Activated T-helper 1 cell treated with anti-CD3 and anti-CD28 coated beads, Interleukin-12 subunit alpha, Interleukin-12 subunit beta, Interleukin-2, Interleukin-4 antibody, amounts not matched to agents 30 ng/mL and 10 ng/mL and 1 ng/mL, durations not matched to agents 14 hours and 24 hours and 36 hours (primary cell): ENCODE results near the gene PLTP. TPM values are rescaled to one million over a fixed set of nuclear protein-coding genes. Genes with fewer than 3 reads are reported as not detected.
"Not testable (repeated sequence)": the region's sequence is repeated elsewhere in the genome, so short reads cannot be mapped to it uniquely, and the experiment has no call there.

ENCODE experiments used
- DNase-seq: peaks from one replicate; pipeline ENCODE4 v3.0.0; 2021; ENCODE audit warnings: low spot score
- H3K27ac Mint-ChIP-seq: one replicate; pipeline ENCODE4 v1.8.0; 2021; ENCODE audit warnings: mild to moderate bottlenecking, mixed read lengths
- H3K27me3 Mint-ChIP-seq: one replicate; pipeline ENCODE4 v1.8.0; 2022; ENCODE audit warnings: mild to moderate bottlenecking, moderate library complexity, mixed read lengths; ENCODE audit not compliant: insufficient read depth
- H3K36me3 Mint-ChIP-seq: one replicate; pipeline ENCODE4 v1.8.0; 2021; ENCODE audit warnings: low read depth, mixed read lengths
- H3K4me1 Mint-ChIP-seq: one replicate; pipeline ENCODE4 v1.8.0; 2021; ENCODE audit warnings: low read depth, mixed read lengths
- H3K4me3 Mint-ChIP-seq: one replicate; pipeline ENCODE4 v1.8.0; 2021; ENCODE audit warnings: mild to moderate bottlenecking, moderate library complexity, mixed read lengths
- H3K9me3 Mint-ChIP-seq: one replicate; pipeline ENCODE4 v1.8.0; 2021; ENCODE audit warnings: mixed read lengths
- intact Hi-C: fragments of 100-400 bp; cut with micrococcal nuclease; formaldehyde crosslinking; loops from one replicate; pipeline ENCODE4 v1.15.1; 2024
- total RNA-seq: library from RNA; stranded (reverse); gene quantifications from 2 replicates; pipeline ENCODE4 v1.2.3, GENCODE V29; 2022

The PLTP gene, protein sequence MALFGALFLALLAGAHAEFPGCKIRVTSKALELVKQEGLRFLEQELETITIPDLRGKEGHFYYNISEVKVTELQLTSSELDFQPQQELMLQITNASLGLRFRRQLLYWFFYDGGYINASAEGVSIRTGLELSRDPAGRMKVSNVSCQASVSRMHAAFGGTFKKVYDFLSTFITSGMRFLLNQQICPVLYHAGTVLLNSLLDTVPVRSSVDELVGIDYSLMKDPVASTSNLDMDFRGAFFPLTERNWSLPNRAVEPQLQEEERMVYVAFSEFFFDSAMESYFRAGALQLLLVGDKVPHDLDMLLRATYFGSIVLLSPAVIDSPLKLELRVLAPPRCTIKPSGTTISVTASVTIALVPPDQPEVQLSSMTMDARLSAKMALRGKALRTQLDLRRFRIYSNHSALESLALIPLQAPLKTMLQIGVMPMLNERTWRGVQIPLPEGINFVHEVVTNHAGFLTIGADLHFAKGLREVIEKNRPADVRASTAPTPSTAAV
- 1.5 and 1.9 TPM in 2 replicates for total RNA-seq

DNA sequence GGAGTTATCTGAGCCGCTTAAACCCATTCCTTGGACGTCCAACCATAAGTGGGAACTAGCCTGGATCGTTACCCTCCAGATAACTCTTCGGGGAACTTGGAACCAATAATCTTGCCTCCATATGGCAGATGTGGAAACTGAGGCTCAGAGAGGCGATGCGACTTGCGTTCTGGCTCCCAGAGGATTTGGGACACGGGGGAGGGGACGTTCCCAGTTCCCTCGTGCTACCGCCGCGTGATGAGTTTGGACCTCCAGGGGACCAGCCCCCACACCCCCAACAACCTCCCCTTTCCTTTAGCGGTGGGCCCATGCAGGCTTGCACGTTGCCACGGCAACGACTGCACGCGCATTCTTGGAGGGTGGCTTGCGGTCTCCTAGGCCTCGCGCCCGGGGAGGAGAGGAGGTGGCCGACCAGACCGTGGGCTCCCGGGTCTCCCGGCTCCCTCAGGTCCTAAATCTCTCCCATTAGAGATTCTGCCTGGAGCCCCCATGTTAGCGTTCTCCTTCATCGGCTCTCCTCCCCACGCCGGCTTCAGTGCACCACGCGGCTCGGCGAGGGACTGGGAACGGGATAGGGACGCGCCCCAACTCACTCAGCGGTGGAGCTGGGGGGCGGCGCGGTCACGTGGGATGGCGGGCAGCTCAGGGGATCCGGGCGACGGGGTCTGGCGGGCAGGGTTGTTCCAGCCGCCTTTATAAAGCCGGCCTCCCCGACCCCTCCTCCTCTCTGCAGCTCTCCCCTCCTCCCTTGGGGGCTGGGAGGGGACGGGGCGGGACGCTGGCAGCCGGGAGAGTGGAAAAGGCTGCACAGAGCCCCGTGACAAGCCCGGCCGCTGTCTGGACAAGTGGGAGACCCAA lies at the start of gene PLTP:
Gene PLTP, minus strand, starts transcription at position 670 of the 858 bp plus-strand sequence. CDS start 703 bp downstream, outside the sequence.
- peaks cover 18% of the 10 kb centered on the region for H3K27me3 Mint-ChIP-seq
- H3K36me3 Mint-ChIP-seq: no peaks in the 10 kb centered on the region
- intact Hi-C loops: loop anchor here (1.0 kb wide), 3 partner anchors 24 to 30 kb away; partner anchors contain the start of gene ZSWIM1
- H3K4me3 Mint-ChIP-seq: peak within 1 kb of the TSS; percentile 47
- DNase-seq: peak; percentile 14
- peak within 1 kb of the TSS; percentile 33 for H3K27ac Mint-ChIP-seq
- no peaks in the 10 kb centered on the region for H3K9me3 Mint-ChIP-seq
- H3K4me1 Mint-ChIP-seq: peaks cover 14% of the 10 kb centered on the region

GRCh38 chr20:45959956-45960630 lies 48.1 kb upstream of the PLTP start:
- H3K36me3 Mint-ChIP-seq: peaks cover 37% of the 10 kb centered on the region
- DNase-seq: no peak
- H3K27ac Mint-ChIP-seq: no peak overlapping the region
- H3K27me3 Mint-ChIP-seq: no peaks in the 10 kb centered on the region
- no peaks in the 10 kb centered on the region for H3K9me3 Mint-ChIP-seq
- no peak overlapping the region for H3K4me3 Mint-ChIP-seq
- no peaks in the 10 kb centered on the region for H3K4me1 Mint-ChIP-seq
- intact Hi-C loops: no loop called here

- no peak overlapping the region for H3K4me3 Mint-ChIP-seq
- intact Hi-C loops: no loop called here
- no peaks in the 10 kb centered on the region for H3K9me3 Mint-ChIP-seq
- no peaks in the 10 kb centered on the region for H3K27me3 Mint-ChIP-seq
- no peak for DNase-seq
- peaks cover 33% of the 10 kb centered on the region for H3K36me3 Mint-ChIP-seq
- no peaks in the 10 kb centered on the region for H3K4me1 Mint-ChIP-seq
- no peak overlapping the region for H3K27ac Mint-ChIP-seq
Observed at GRCh38 chr20:45959126-45959525, 47.2 kb upstream of the PLTP start.

- H3K4me3 Mint-ChIP-seq: no peak overlapping the region
- no peak overlapping the region for H3K27ac Mint-ChIP-seq
- peaks cover 31% of the 10 kb centered on the region for H3K36me3 Mint-ChIP-seq
- H3K9me3 Mint-ChIP-seq: no peaks in the 10 kb centered on the region
- no peak for DNase-seq
- no peaks in the 10 kb centered on the region for H3K4me1 Mint-ChIP-seq
- intact Hi-C loops: no loop called here
- H3K27me3 Mint-ChIP-seq: no peaks in the 10 kb centered on the region
Observed at GRCh38 chr20:45958593-45958992, 46.6 kb upstream of the PLTP start.

- Mint-ChIP-seq H3K36me3 (peaks cover 24% of the 10 kb centered on the region), H3K4me1 (no peaks in the 10 kb centered on the region), H3K27ac (no peak overlapping the region), H3K27me3 (no peaks in the 10 kb centered on the region), H3K4me3 (no peak overlapping the region), H3K9me3 (no peaks in the 10 kb centered on the region)
- no peak for DNase-seq
- intact Hi-C loops: no loop called here
Observed at GRCh38 chr20:45957021-45957941, 45.3 kb upstream of the PLTP start.

DNA sequence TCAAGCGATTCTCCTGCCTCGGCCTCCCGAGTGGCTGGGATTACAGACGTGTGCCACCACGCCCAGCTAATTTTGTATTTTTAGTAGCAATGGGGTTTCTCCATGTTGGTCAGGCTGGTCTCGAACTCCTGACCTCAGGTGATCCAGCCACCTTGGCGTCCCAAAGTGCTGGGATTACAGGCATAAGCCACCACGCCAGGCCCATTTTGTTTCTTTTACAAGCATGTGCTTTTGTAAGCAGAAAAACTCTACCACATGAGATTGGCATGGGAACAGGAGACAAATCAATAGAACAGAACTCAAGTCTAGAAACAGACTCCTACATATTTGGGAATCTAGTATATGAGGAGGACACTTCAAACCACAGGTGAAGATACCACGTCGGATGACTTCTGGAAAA lies 44.4 kb upstream of the PLTP start:
- H3K4me1 Mint-ChIP-seq, H3K9me3 Mint-ChIP-seq, H3K27me3 Mint-ChIP-seq, H3K27ac Mint-ChIP-seq, intact Hi-C loops, DNase-seq, H3K4me3 Mint-ChIP-seq: not testable (repeated sequence)
- peaks cover 28% of the 10 kb centered on the region for H3K36me3 Mint-ChIP-seq

GRCh38 chr20:45953672-45954071 lies 41.7 kb upstream of the PLTP start:
- DNase-seq: no peak
- peaks cover 25% of the 10 kb centered on the region for H3K36me3 Mint-ChIP-seq
- H3K9me3 Mint-ChIP-seq: no peaks in the 10 kb centered on the region
- H3K27me3 Mint-ChIP-seq: no peaks in the 10 kb centered on the region
- intact Hi-C loops: no loop called here
- H3K4me3 Mint-ChIP-seq: no peak overlapping the region
- H3K4me1 Mint-ChIP-seq: no peaks in the 10 kb centered on the region
- H3K27ac Mint-ChIP-seq: no peak overlapping the region

DNA sequence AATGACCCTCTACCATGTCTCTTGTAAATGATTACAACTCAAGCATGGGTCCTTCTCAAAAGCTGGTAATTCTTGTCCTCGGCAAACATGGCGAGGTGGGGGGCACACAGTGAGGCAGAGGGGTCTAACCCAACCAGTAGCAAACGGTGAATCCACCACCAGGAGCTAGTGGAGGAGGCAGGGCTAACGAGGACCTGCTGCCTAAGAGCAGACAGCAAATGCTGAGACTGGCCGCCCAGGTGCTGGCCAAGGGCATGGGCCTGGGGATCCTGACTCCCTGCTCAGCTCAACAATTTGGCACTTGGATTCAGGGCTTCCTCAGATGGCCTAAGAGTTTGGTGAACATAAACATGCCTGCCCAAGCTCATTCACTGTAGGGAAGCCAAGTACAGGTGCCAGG lies 40.9 kb upstream of the PLTP start:
- Mint-ChIP-seq H3K36me3 (peaks cover 21% of the 10 kb centered on the region), H3K27me3 (no peaks in the 10 kb centered on the region), H3K27ac (no peak overlapping the region), H3K9me3 (no peaks in the 10 kb centered on the region), H3K4me1 (no peaks in the 10 kb centered on the region), H3K4me3 (no peak overlapping the region)
- intact Hi-C loops: no loop called here
- no peak for DNase-seq

GRCh38 chr20:45951925-45952834 lies 40.2 kb upstream of the PLTP start:
- intact Hi-C loops: no loop called here
- no peak for DNase-seq
- Mint-ChIP-seq H3K27ac (no peak overlapping the region), H3K9me3 (no peaks in the 10 kb centered on the region), H3K27me3 (no peaks in the 10 kb centered on the region), H3K4me1 (no peaks in the 10 kb centered on the region), H3K36me3 (peaks cover 23% of the 10 kb centered on the region), H3K4me3 (no peak overlapping the region)

DNA sequence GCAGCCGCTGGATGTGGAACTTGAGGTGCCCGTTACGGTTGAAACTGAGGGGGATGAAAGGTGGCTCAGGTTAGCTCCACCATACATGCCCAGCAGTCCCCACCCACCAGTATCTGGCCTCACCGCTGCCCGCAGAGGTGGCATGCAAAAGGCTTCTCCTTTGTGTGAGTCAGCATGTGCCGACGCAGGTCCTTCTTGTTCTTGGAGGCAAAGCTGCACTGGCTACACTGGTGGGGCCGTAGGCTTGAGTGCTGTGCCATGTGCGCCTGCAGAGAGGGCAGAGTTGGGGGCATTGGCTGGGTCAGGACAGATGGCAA lies 38.3 kb upstream of the PLTP start:
- no peaks in the 10 kb centered on the region for H3K27me3 Mint-ChIP-seq
- intact Hi-C loops: no loop called here

GRCh38 chr20:45949542-45950329 lies 37.8 kb upstream of the PLTP start:
- H3K27ac Mint-ChIP-seq: no peak overlapping the region
- H3K4me1 Mint-ChIP-seq: peaks cover 3% of the 10 kb centered on the region
- H3K4me3 Mint-ChIP-seq: no peak overlapping the region
- H3K9me3 Mint-ChIP-seq: no peaks in the 10 kb centered on the region
- intact Hi-C loops: no loop called here
- no peaks in the 10 kb centered on the region for H3K27me3 Mint-ChIP-seq
- H3K36me3 Mint-ChIP-seq: peaks cover 34% of the 10 kb centered on the region
- DNase-seq: no peak

More for the DNA sequence above, 38.3 kb upstream of the PLTP start:
- peaks cover 30% of the 10 kb centered on the region for H3K36me3 Mint-ChIP-seq
- no peak overlapping the region for H3K27ac Mint-ChIP-seq
- no peaks in the 10 kb centered on the region for H3K4me1 Mint-ChIP-seq
- H3K4me3 Mint-ChIP-seq: no peak overlapping the region
- no peaks in the 10 kb centered on the region for H3K9me3 Mint-ChIP-seq
- DNase-seq: no peak
